GF-D8 (cell line): ENCODE measurements around the gene PRKCZ.

Source experiments
- DNase-seq: peaks from one replicate; lab custom pipeline; 2025; lab: John Stamatoyannopoulos, UW

The PRKCZ gene

GRCh38 chr1:2046174-2046917 is 3.9 kb upstream of the PRKCZ start:
- no peak for DNase-seq

- no peak for DNase-seq
These were observed 3.1 kb upstream of the PRKCZ start for GRCh38 chr1:2046953-2047748.

- no peak for DNase-seq
These were observed 2.2 kb upstream of the PRKCZ start for GRCh38 chr1:2047749-2048729.

- DNase-seq, result no peak
These were observed 940 bp upstream of the PRKCZ start for GRCh38 chr1:2049225-2049717.

GRCh38 chr1:2050461-2050792 is 216 bp downstream of the PRKCZ start:
- no peak for DNase-seq

GRCh38 chr1:2050793-2051682 is 827 bp downstream of the PRKCZ start:
- no peak for DNase-seq

GRCh38 chr1:2052054-2052679 is 2.0 kb downstream of the PRKCZ start:
- no peak for DNase-seq

GRCh38 chr1:2052756-2053155 is 2.5 kb downstream of the PRKCZ start:
- no peak for DNase-seq

- DNase-seq, result no peak
These were observed 3.0 kb downstream of the PRKCZ start for GRCh38 chr1:2053217-2053616.

- DNase-seq, result no peak
These were observed 3.7 kb downstream of the PRKCZ start for GRCh38 chr1:2053784-2054376.

GRCh38 chr1:2054560-2054959 is 4.3 kb downstream of the PRKCZ start:
- DNase-seq, result no peak

- no peak for DNase-seq
These were observed 5.8 kb downstream of the PRKCZ start for GRCh38 chr1:2055911-2056575.

- DNase-seq, result no peak
These were observed 6.9 kb downstream of the PRKCZ start for GRCh38 chr1:2056955-2057590.

- DNase-seq, result no peak
These were observed 9.2 kb downstream of the PRKCZ start for GRCh38 chr1:2059290-2059953.

- no peak for DNase-seq
These were observed 9.9 kb downstream of the PRKCZ start for GRCh38 chr1:2060072-2060471.

GRCh38 chr1:2060535-2060934 is 10.3 kb downstream of the PRKCZ start:
- DNase-seq, result no peak

- DNase-seq, result no peak
These were observed 11.0 kb downstream of the PRKCZ start for GRCh38 chr1:2061065-2061778.

GRCh38 chr1:2065699-2066098 is 15.5 kb downstream of the PRKCZ start:
- DNase-seq, result no peak
